T47D (cell line): Measurements from ENCODE around the gene GDF15.

Source experiments
- DNase-seq, 2 experiments: peaks; one replicate each; pipeline versions ENCODE4 v3.0.0 to v3.0.0-alpha.2; 2011 to 2012; ENCODE audit warnings: low read depth in 1 of 2, low spot score in 1 of 2
- JUND ChIP-seq: IDR thresholded peaks from 2 replicates; pipeline ENCODE4 v1.6.1; 2012; ENCODE audit warnings: low read depth
- in situ Hi-C: cut with HindIII; loops from 2 replicates; pipeline ENCODE4 v1.10.0; 2016; ENCODE audit warnings: low sequenced_read_pairs, low pct_unique_long_range_greater_than_20kb

Gene GDF15

GRCh38 chr19:18428787-18429674 lies 43.1 kb downstream of the GDF15 start:
- in situ Hi-C loops = no loop called here
- TF ChIP-seq JUND = no peak
- DNase-seq = no peak

- in situ Hi-C loops = no loop called here
- DNase-seq = no peak
- no peak for TF ChIP-seq JUND
Observed at GRCh38 chr19:18429717-18430416, 43.9 kb downstream of the GDF15 start.

- in situ Hi-C loops = no loop called here
- no peak for TF ChIP-seq JUND
- DNase-seq = no peak
Observed at GRCh38 chr19:18430417-18431144, 44.6 kb downstream of the GDF15 start.

DNA sequence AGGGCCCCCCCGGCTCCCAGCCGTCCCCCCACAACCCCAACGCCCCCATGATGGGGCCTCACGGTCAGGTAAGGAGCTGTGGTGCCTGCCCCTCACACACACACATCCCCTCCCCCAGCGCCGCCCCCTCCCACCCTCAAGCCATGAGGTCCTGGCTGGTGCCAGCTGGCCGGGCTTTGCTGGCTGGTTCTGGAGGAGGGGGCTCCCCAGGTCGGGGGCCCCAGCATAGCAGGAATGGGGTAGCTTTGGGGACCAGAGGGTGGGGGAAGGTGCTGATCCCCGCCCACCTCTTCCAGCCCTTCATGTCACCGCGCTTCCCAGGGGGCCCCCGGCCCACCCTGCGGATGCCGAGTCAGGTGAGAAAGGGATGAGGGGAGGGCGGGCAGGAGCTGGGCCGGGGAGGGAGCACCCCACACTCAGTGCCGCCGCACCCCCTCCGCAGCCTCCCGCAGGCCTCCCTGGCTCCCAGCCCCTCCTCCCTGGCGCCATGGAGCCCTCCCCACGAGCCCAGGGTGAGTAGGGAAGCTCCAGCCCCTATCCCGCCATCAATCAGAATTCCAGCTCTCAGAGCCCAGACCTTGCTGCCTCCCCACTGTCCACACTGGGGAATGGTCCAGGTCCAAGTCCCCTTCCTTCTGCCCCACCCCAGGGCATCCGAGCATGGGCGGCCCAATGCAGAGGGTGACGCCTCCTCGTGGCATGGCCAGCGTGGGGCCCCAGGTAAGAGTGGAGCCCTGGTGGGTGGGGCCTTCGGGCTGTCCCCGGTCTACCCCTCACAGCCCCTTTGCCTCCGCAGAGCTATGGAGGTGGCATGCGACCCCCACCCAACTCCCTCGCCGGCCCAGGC lies 45.6 kb downstream of the GDF15 start:
- no peak for TF ChIP-seq JUND
- in situ Hi-C loops = no loop called here
- DNase-seq = no peak

- in situ Hi-C loops = no loop called here
- no peak for TF ChIP-seq JUND
- no peak for DNase-seq
Observed at GRCh38 chr19:18432275-18433014, 46.5 kb downstream of the GDF15 start.

- no peak for TF ChIP-seq JUND
- in situ Hi-C loops = no loop called here
- no peak for DNase-seq
Observed at GRCh38 chr19:18433015-18433691, 47.2 kb downstream of the GDF15 start.

DNA sequence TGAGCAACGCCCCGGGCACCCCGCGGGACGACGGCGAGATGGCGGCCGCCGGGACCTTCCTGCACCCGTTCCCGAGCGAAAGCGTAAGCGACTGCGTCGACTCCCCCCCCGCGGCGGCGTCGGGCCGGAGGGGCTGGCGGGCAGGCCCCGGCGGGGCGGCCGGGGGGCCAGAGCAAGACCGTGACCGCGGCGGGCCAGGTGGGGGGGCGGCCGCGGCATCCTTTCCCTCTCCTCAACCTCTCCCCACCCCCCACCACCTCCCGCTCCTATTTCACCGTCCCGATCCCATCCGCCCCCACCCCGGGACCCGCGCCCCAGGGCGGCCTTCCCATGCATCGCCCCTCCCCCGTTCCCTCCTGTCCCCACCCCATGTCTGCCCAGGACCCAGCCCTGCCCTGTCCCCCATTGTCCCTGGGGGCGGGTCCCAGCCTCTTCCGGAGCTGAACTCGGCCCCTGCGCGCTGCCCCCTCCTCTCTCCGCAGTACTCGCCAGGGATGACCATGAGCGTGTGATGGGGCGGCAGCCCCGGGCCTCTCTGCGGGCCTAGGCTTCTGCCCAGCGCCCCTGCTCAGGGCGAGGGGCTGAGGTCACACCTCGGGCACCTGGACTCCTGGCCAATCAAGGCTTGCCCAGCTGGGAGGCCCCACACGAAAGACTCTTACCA lies 47.9 kb downstream of the GDF15 start:
- in situ Hi-C loops = no loop called here
- TF ChIP-seq JUND = no peak
- no peak for DNase-seq

GRCh38 chr19:18434411-18435175 lies 48.6 kb downstream of the GDF15 start:
- DNase-seq = no peak
- TF ChIP-seq JUND = no peak
- in situ Hi-C loops = no loop called here

DNA sequence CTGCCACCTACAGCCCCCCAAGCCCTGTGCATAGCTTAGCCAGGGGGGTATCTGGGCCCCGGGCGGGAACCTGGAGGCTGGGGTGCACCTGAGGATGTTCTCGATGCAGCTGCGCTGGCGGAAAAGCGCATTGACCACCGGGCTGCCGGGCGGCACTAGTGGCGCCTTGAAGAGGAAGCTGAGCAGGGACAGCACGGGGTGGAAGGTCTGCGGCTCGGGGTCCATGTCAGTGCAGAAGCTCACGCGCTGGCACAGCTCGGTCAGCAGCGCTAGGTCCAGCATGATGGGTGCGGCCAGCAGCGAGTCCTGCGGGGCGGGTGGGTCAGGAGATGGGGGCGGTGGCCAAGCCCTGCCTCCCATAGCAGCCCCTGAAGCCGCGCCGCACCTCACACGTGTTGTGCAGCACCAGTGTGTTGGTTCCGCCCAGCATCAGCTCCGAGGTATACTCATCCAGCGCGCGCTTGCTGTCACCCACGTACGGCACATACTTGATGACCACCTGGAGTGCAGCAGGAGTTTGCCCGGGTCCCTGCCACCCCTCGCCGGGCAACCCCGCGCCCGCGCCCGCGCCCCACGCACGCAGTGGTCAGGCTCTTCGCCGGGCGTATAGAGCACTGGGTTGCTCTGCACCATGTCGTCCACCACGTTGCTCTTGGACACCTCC lies 49.4 kb downstream of the GDF15 start:
- DNase-seq = no peak
- in situ Hi-C loops = no loop called here
- no peak for TF ChIP-seq JUND
